Heart right ventricle (tissue), 16 donors: Measurements from ENCODE around the gene TRIM32. TPM values are rescaled to one million over a fixed set of nuclear protein-coding genes. Genes with fewer than 3 reads are reported as not detected.

Experiments
- ATAC-seq, 8 donors: fragments of 200-7000 bp; cut with Tn5 transposase; one replicate each; pipeline ENCODE4 v1.9.1; 2020; ENCODE audit warnings: mild to moderate bottlenecking in 8 of 8, moderate library complexity in 8 of 8, moderate number of reproducible peaks in 1 of 8
- DNase-seq, 2 donors: peaks; one replicate each; pipeline ENCODE4 v3.0.0-alpha.2; 2020
- H3K27ac ChIP-seq, 10 donors: fragments of 200-600 bp; sonication (generic) in 2 of 10; one replicate each; pipeline versions ENCODE4 v1.5.0 to v1.8.0; 2020 to 2022; ENCODE audit warnings: mild to moderate bottlenecking in 3 of 10
- H3K27me3 ChIP-seq, 7 donors: fragments of 200-600 bp; one replicate each; pipeline ENCODE4 v1.8.0; 2021 to 2022; ENCODE audit warnings: mild to moderate bottlenecking in 2 of 7
- H3K36me3 ChIP-seq, 9 donors: fragments of 200-600 bp; sonication (generic) in 1 of 9; one replicate each; pipeline versions ENCODE4 v1.5.0 to v1.8.0; 2020 to 2022; ENCODE audit warnings: mild to moderate bottlenecking in 2 of 9
- H3K4me1 ChIP-seq, 9 donors: fragments of 200-600 bp; sonication (generic) in 1 of 9; one replicate each; pipeline versions ENCODE4 v1.5.0 to v1.8.0; 2020 to 2022; ENCODE audit warnings: mild to moderate bottlenecking in 4 of 9
- H3K4me3 ChIP-seq, 10 donors: fragments of 200-600 bp; sonication (generic) in 2 of 10; one replicate each; pipeline versions ENCODE4 v1.5.0 to v1.8.0; 2020 to 2022; ENCODE audit warnings: mild to moderate bottlenecking in 7 of 10, moderate library complexity in 2 of 10
- H3K9me3 ChIP-seq, 11 donors: fragments of 200-600 bp in 10 of 11; sonication (generic) in 2 of 11; one replicate each; pipeline versions ENCODE4 v1.5.0 to v1.8.0; 2013 to 2022; ENCODE audit warnings: mild to moderate bottlenecking in 2 of 11, control low read depth in 1 of 11, moderate library complexity in 1 of 11
- WGBS, 2 donors: extraction: QIAGEN DNeasy Blood & Tissue Kit; methylation state at CpG; one replicate each; pipeline ENCODE4 v1.1.7; 2013; ENCODE audit warnings: inconsistent platforms in 1 of 2; 5-methylcytosine and 5-hydroxymethylcytosine counted together
- intact Hi-C, 10 donors: fragments of 100-400 bp; cut with DNase I; formaldehyde crosslinking; loops; one replicate each; pipeline versions ENCODE4 v1.11.1 to v1.14.2; 2022
- polyA plus RNA-seq, 2 donors: library from polyadenylated mRNA; stranded (reverse); fragments of 200-250 nt; gene quantifications; one replicate each; pipeline ENCODE4 v1.2.3, GENCODE V29; 2013
- total RNA-seq, 10 donors: library from RNA; stranded (reverse); fragmentation: NEBNext Ultra II Directional in 3 of 10; extraction: Animal tissue kit (Norgen Biotek cat#: 25700) in 3 of 10; gene quantifications; one replicate each; pipeline versions ENCODE4 v1.2.1 to v1.2.4, GENCODE V29; 2021 to 2023
- TF ChIP-seq, protein P1 (sequence below), 9 donors: fragments of 200-600 bp; sonication (generic) in 2 of 9; IDR thresholded peaks; one replicate each; pipeline versions ENCODE4 v1.5.0 to v1.8.0; 2021 to 2022; ENCODE audit warnings: antibody characterized with exemption in 9 of 9, mild to moderate bottlenecking in 5 of 9, moderate library complexity in 1 of 9
- donor health status: Arrhythmogenic right ventricular cardiomyopathy.
- donor health status: ischemic (EF 13 %, LVEDD 7.1; RV severe dilation, severe dysfunction).
- donor health status: healthy with polysubstance abuse.
- donor health status: DM: no; HTN: yes; CAD: no.
- donor health status: DM: no; HTN: no; CAD: no.
- donor health status: ischemic (EF 25% LVEDD 6.9; RV normal size, moderate dysfunction).
- donor health status: ischemic (EF 25% LVEDD 5.7; RV mildly dilated, moderate dysfunction).
- donor health status: healthy.
- donor health status: DM: yes; HTN: yes; CAD: no.
- donor health status: Ischemic cardiomyopathy.
- donor health status: ischemic (EF 35%, LVEDD 5.7; RV mildly dilated, moderate dysfunction).
- donor health status: nonischemic (EF 11% LVEDD 7.7; RV severe dilation, severe dysfunction).
- donor health status: DM: yes; HTN: yes; CAD: no.
- donor health status: PGD.
- donor health status: ischemic (EF 29% LVEDD 5.4; RV normal size, mild dysfunction).
- donor health status: nonischemic (EF 23%, LVEDD 6.1; RV moderate dilation, normal function).

TRIM32 gene
- total and polyA plus RNA-seq, 12 donors: 2.6 to 21.2 (median 13.4) TPM

DNA sequence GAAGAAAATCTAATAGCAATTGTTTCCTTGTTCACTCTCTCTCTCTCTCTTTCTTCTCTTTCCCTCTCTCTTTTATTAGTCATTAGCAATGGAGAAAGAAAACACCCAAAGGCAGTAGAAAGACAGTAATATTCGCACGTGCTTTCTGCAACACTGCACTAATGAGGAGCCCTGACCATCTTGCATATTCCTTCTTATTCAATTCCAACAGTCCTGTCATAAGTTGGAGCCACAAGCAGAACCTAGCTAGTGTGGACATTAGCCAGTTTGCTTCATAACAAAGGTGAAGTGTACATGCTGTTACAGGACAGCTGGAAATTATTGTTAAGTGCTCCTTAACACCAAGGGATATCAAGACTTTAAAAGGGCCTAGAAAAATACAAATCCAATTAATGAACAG is 63.4 kb downstream of the TRIM32 start:
- Histone ChIP-seq H3K4me1 (no peaks in the 10 kb centered on the region), H3K27ac (no peak overlapping the region)
- TF ChIP-seq, protein P1, sequence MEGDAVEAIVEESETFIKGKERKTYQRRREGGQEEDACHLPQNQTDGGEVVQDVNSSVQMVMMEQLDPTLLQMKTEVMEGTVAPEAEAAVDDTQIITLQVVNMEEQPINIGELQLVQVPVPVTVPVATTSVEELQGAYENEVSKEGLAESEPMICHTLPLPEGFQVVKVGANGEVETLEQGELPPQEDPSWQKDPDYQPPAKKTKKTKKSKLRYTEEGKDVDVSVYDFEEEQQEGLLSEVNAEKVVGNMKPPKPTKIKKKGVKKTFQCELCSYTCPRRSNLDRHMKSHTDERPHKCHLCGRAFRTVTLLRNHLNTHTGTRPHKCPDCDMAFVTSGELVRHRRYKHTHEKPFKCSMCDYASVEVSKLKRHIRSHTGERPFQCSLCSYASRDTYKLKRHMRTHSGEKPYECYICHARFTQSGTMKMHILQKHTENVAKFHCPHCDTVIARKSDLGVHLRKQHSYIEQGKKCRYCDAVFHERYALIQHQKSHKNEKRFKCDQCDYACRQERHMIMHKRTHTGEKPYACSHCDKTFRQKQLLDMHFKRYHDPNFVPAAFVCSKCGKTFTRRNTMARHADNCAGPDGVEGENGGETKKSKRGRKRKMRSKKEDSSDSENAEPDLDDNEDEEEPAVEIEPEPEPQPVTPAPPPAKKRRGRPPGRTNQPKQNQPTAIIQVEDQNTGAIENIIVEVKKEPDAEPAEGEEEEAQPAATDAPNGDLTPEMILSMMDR (IDR thresholded peaks at IDR 0.05): no peak

More for the DNA sequence above, 63.4 kb downstream of the TRIM32 start:
- DNase-seq (no peak), ATAC-seq (no peak)
- intact Hi-C loops: no loop called here
- peaks cover 0 to 6% (median under 1%) of the 10 kb centered on the region in 11 donors for H3K9me3 ChIP-seq
- H3K4me3 ChIP-seq: no peak overlapping the region
- WGBS, 2 donors: 63 to 89% methylated on average over 2 of the region's 2 CpGs
- no peaks in the 10 kb centered on the region for H3K36me3 ChIP-seq
- peaks cover 0 to 3% (median 0%) of the 10 kb centered on the region in 7 donors for H3K27me3 ChIP-seq
